Astrocyte of the cerebellum (primary cell): ENCODE measurements around the gene ADM.

Source experiments
- DNase-seq: peaks from one replicate; pipeline ENCODE4 v3.0.0-alpha.2; 2011; ENCODE audit warnings: low read depth
- H3K4me3 ChIP-seq: 2 replicates; pipeline ENCODE4 v1.5.1; 2011; ENCODE audit warnings: mild to moderate bottlenecking, low read depth, low read length, moderate library complexity
- CTCF ChIP-seq: IDR thresholded peaks from 2 replicates; pipeline ENCODE4 v1.5.1; 2012; ENCODE audit warnings: low read length, low read depth, moderate library complexity, mild to moderate bottlenecking; ENCODE audit errors: missing control alignments
- in situ Hi-C: cut with HindIII; loops from 2 replicates; pipeline ENCODE4 v1.10.0; 2017; ENCODE audit warnings: low sequenced_read_pairs

Gene ADM

GRCh38 chr11:10295064-10295901 lies 9.6 kb upstream of the ADM start:
- no peak for TF ChIP-seq CTCF
- H3K4me3 ChIP-seq = peak overlapping the region; percentile 72
- in situ Hi-C loops = no loop called here
- DNase-seq = no peak

- in situ Hi-C loops = no loop called here
- peak; percentile 44 for TF ChIP-seq CTCF
- peak; percentile 83 for DNase-seq
- no peak overlapping the region for H3K4me3 ChIP-seq
Measured at GRCh38 chr11:10298342-10298741, 6.5 kb upstream of the ADM start.

- in situ Hi-C loops = loop anchor here (5.0 kb wide), 2 partner anchors 550 to 685 kb away; no protein-coding TSS in a partner anchor
- H3K4me3 ChIP-seq = peak overlapping the region; percentile 84
- no peak for TF ChIP-seq CTCF
- no peak for DNase-seq
Measured at GRCh38 chr11:10301656-10302358, 3.1 kb upstream of the ADM start.

GRCh38 chr11:10302359-10302743 lies 2.5 kb upstream of the ADM start:
- no peak for TF ChIP-seq CTCF
- in situ Hi-C loops = loop anchor here (5.0 kb wide), 2 partner anchors 550 to 685 kb away; no protein-coding TSS in a partner anchor
- no peak for DNase-seq
- H3K4me3 ChIP-seq = peak overlapping the region; percentile 84

GRCh38 chr11:10302744-10303557 lies 1.9 kb upstream of the ADM start:
- in situ Hi-C loops = loop anchor here (5.0 kb wide), 2 partner anchors 551 to 686 kb away; no protein-coding TSS in a partner anchor
- TF ChIP-seq CTCF = no peak
- peak overlapping the region; percentile 84 for H3K4me3 ChIP-seq
- no peak for DNase-seq

GRCh38 chr11:10303558-10304363 lies 1.1 kb upstream of the ADM start:
- in situ Hi-C loops = loop anchor here (5.0 kb wide), 2 partner anchors 551 to 686 kb away; no protein-coding TSS in a partner anchor
- DNase-seq = no peak
- H3K4me3 ChIP-seq = peak overlapping the region; percentile 84
- TF ChIP-seq CTCF = no peak
